ENCODE data around the gene CBL.

GRCh38 chr11:119316016-119316728 is 110.0 kb downstream of the CBL start:
- TF ChIP-seq CTCF (IDR thresholded peaks at IDR 0.05) (no peak), FOXP1 (CRISPR knock-in tag; IDR thresholded peaks at IDR 0.05; ENCODE audit: borderline replicate concordance) (no peak)
